Measurements from ENCODE around the gene SERTAD2.

DNA sequence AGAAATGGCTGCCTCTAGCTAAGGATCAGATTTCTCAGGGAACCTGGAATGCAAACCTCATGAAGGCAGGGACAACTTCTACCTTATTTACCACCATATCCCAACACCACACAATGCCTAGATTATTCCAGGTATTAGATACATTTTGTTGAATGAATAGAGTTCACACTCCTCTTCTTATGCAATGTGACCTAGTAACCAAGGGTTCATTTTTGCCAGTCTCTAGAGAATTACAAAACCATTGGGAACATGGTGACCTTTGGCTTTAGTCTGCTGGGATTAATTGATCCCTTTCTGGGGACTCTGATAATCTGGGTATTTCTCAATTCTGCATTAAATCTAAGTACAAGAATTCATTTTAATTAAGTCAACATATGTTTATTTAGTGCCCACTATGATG is 35.2 kb upstream of the SERTAD2 start:
- TF ChIP-seq POLR2AphosphoS5 (IDR thresholded peaks at IDR 0.05): no peak
- TF ChIP-seq POLR2A (IDR thresholded peaks at IDR 0.05): no peak
- TF ChIP-seq, protein P1, sequence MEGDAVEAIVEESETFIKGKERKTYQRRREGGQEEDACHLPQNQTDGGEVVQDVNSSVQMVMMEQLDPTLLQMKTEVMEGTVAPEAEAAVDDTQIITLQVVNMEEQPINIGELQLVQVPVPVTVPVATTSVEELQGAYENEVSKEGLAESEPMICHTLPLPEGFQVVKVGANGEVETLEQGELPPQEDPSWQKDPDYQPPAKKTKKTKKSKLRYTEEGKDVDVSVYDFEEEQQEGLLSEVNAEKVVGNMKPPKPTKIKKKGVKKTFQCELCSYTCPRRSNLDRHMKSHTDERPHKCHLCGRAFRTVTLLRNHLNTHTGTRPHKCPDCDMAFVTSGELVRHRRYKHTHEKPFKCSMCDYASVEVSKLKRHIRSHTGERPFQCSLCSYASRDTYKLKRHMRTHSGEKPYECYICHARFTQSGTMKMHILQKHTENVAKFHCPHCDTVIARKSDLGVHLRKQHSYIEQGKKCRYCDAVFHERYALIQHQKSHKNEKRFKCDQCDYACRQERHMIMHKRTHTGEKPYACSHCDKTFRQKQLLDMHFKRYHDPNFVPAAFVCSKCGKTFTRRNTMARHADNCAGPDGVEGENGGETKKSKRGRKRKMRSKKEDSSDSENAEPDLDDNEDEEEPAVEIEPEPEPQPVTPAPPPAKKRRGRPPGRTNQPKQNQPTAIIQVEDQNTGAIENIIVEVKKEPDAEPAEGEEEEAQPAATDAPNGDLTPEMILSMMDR (IDR thresholded peaks at IDR 0.05): no peak

Measured in transverse colon (tissue), 4 donors.